ENCODE results near the gene STRA6. TPM values are rescaled to one million over a fixed set of nuclear protein-coding genes. Genes with fewer than 3 reads are reported as not detected.

STRA6 gene
- total RNA-seq, 1 experiment from 2014 or later, result 2.1 TPM

DNA sequence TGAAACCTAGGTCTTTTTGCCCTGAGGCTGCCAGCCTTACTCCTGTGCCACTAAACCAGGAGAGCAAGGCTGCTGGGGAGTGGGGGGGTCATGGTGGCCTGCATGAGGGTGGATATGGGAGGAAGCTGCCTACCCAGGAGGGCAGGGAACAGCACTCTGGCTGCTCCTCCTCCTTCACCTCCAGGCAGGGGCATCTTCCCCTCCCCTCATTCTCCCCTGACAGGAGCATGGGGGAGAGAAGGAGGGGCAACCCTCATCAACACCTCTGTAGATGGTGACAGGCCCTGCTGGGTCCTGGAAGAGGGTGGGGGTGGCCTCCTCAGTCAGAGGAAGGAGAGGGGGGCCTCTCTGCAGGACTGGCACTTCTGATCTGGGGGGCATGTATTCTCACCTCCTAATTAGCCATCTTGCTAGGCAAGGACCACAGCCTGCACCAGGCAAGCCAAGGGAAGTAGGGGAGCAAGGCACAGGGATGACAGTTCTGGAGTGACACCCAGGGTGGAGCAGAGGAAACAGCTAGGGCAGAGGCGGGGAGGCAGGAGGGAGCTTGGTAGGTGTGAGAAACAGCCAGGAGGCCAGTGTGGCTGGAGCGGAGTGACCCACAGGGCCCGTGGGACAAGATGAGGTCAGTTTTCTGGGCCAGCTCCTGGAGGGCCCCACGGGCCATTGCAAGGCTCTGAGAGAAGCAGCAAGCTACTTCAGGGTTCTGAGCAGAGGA lies 38.5 kb upstream of the STRA6 start:
- BruUV-seq (replicated peaks), result no TSS peak
- Mint-ChIP-seq H3K4me1 (ENCODE audit: low read depth, unreplicated experiment) (no peaks in the 10 kb centered on the region), H3K27me3 (ENCODE audit: insufficient read depth, unreplicated experiment) (peaks cover 22% of the 10 kb centered on the region), H3K9me3 (ENCODE audit: unreplicated experiment) (no peaks in the 10 kb centered on the region), H3K36me3 (ENCODE audit: insufficient read depth, unreplicated experiment) (no peaks in the 10 kb centered on the region), H3K27ac (ENCODE audit: unreplicated experiment) (no peak overlapping the region), H3K4me3 (ENCODE audit: unreplicated experiment) (no peak overlapping the region)
- TF ChIP-seq, protein P1, sequence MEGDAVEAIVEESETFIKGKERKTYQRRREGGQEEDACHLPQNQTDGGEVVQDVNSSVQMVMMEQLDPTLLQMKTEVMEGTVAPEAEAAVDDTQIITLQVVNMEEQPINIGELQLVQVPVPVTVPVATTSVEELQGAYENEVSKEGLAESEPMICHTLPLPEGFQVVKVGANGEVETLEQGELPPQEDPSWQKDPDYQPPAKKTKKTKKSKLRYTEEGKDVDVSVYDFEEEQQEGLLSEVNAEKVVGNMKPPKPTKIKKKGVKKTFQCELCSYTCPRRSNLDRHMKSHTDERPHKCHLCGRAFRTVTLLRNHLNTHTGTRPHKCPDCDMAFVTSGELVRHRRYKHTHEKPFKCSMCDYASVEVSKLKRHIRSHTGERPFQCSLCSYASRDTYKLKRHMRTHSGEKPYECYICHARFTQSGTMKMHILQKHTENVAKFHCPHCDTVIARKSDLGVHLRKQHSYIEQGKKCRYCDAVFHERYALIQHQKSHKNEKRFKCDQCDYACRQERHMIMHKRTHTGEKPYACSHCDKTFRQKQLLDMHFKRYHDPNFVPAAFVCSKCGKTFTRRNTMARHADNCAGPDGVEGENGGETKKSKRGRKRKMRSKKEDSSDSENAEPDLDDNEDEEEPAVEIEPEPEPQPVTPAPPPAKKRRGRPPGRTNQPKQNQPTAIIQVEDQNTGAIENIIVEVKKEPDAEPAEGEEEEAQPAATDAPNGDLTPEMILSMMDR (IDR thresholded peaks at IDR 0.05; ENCODE audit: insufficient read depth in 1 of 2, low read depth in 1 of 2, low read length in 1 of 2, severe bottlenecking in 1 of 2, unreplicated experiment in 1 of 2), result no peak
- no peak for DNase-seq
- no peak overlapping the region for H3K4me3 ChIP-seq (ENCODE audit: low read depth, low read length)
- no peaks in the 10 kb centered on the region; the same call in 1 of the 2 replicates for H3K27me3 ChIP-seq (replicated peaks; ENCODE audit: control insufficient read depth, insufficient read depth, low read length)
- H3K4me1 ChIP-seq, result no peaks in the 10 kb centered on the region
- no peaks in the 10 kb centered on the region for H3K36me3 ChIP-seq (ENCODE audit: control insufficient read depth, insufficient read depth, low read length)
- intact Hi-C loops (cut with micrococcal nuclease; ENCODE audit: unreplicated experiment), result no loop called here
- POLR2A ChIA-PET, result no interaction called here
- CTCF ChIA-PET, result no interaction called here
- no peaks in the 10 kb centered on the region for H3K9me3 ChIP-seq

GRCh38 chr15:74240002-74240568 lies 37.5 kb upstream of the STRA6 start:
- no peak overlapping the region for H3K4me3 Mint-ChIP-seq (ENCODE audit: unreplicated experiment)
- BruUV-seq (replicated peaks), result no TSS peak
- TF ChIP-seq, protein P1 (IDR thresholded peaks at IDR 0.05; ENCODE audit: insufficient read depth in 1 of 2, low read depth in 1 of 2, low read length in 1 of 2, severe bottlenecking in 1 of 2, unreplicated experiment in 1 of 2), result no peak
- H3K27me3 ChIP-seq (replicated peaks; ENCODE audit: control insufficient read depth, insufficient read depth, low read length), result no peaks in the 10 kb centered on the region; the same call in 1 of the 2 replicates
- DNase-seq, result no peak
- no peaks in the 10 kb centered on the region for H3K9me3 ChIP-seq
- H3K36me3 ChIP-seq (ENCODE audit: control insufficient read depth, insufficient read depth, low read length), result no peaks in the 10 kb centered on the region
- no peaks in the 10 kb centered on the region for H3K4me1 ChIP-seq
- H3K9me3 Mint-ChIP-seq (ENCODE audit: unreplicated experiment), result no peaks in the 10 kb centered on the region
- no peak overlapping the region for H3K27ac Mint-ChIP-seq (ENCODE audit: unreplicated experiment)
- peaks cover 20% of the 10 kb centered on the region for H3K27me3 Mint-ChIP-seq (ENCODE audit: insufficient read depth, unreplicated experiment)
- no peaks in the 10 kb centered on the region for H3K4me1 Mint-ChIP-seq (ENCODE audit: low read depth, unreplicated experiment)
- intact Hi-C loops (cut with micrococcal nuclease; ENCODE audit: unreplicated experiment), result no loop called here
- ChIA-PET POLR2A (no interaction called here), CTCF (no interaction called here)
- H3K36me3 Mint-ChIP-seq (ENCODE audit: insufficient read depth, unreplicated experiment), result no peaks in the 10 kb centered on the region
- no peak overlapping the region for H3K4me3 ChIP-seq (ENCODE audit: low read depth, low read length)

GRCh38 chr15:74239051-74239705 lies 36.6 kb upstream of the STRA6 start:
- TF ChIP-seq, protein P1 (IDR thresholded peaks at IDR 0.05; ENCODE audit: insufficient read depth in 1 of 2, low read depth in 1 of 2, low read length in 1 of 2, severe bottlenecking in 1 of 2, unreplicated experiment in 1 of 2), result no peak
- H3K9me3 ChIP-seq, result no peaks in the 10 kb centered on the region
- H3K4me1 ChIP-seq, result no peaks in the 10 kb centered on the region
- H3K36me3 ChIP-seq (ENCODE audit: control insufficient read depth, insufficient read depth, low read length), result no peaks in the 10 kb centered on the region
- intact Hi-C loops (cut with micrococcal nuclease; ENCODE audit: unreplicated experiment), result no loop called here
- no peaks in the 10 kb centered on the region for H3K4me1 Mint-ChIP-seq (ENCODE audit: low read depth, unreplicated experiment)
- no TSS peak for BruUV-seq (replicated peaks)
- ChIA-PET POLR2A (no interaction called here), CTCF (no interaction called here)
- H3K4me3 ChIP-seq (ENCODE audit: low read depth, low read length), result no peak overlapping the region
- no peak overlapping the region for H3K4me3 Mint-ChIP-seq (ENCODE audit: unreplicated experiment)
- no peaks in the 10 kb centered on the region; the same call in 1 of the 2 replicates for H3K27me3 ChIP-seq (replicated peaks; ENCODE audit: control insufficient read depth, insufficient read depth, low read length)
- no peak for DNase-seq
- no peaks in the 10 kb centered on the region for H3K36me3 Mint-ChIP-seq (ENCODE audit: insufficient read depth, unreplicated experiment)
- no peaks in the 10 kb centered on the region for H3K9me3 Mint-ChIP-seq (ENCODE audit: unreplicated experiment)
- no peak overlapping the region for H3K27ac Mint-ChIP-seq (ENCODE audit: unreplicated experiment)
- H3K27me3 Mint-ChIP-seq (ENCODE audit: insufficient read depth, unreplicated experiment), result peaks cover 14% of the 10 kb centered on the region
